ENCODE measurements around the gene LHFPL3. TPM values are rescaled to one million over a fixed set of nuclear protein-coding genes. Genes with fewer than 3 reads are reported as not detected.
A peak's percentile ranks its signal among the peaks of the same experiment; 100 is the strongest.

LHFPL3 gene
- total and polyA plus RNA-seq, 5 experiments from 2014 or later: not detected

GRCh38 chr7:104643587-104644217, 315.3 kb downstream of the LHFPL3 start:
- no peak for DNase-seq
- no peaks in the 10 kb centered on the region for H3K9me3 Mint-ChIP-seq
- H3K27me3 Mint-ChIP-seq: peaks cover 18 to 51% (median 21%) of the 10 kb centered on the region in 5 donors
- no peak overlapping the region for H3K27ac Mint-ChIP-seq
- H3K4me3 Mint-ChIP-seq: no peak overlapping the region
- no peaks in the 10 kb centered on the region for H3K4me1 Mint-ChIP-seq
- POLR2A ChIA-PET: no interaction called here
- H3K36me3 Mint-ChIP-seq: peaks cover 0 to 2% (median 0%) of the 10 kb centered on the region in 3 donors
- ATAC-seq: no peak

DNA sequence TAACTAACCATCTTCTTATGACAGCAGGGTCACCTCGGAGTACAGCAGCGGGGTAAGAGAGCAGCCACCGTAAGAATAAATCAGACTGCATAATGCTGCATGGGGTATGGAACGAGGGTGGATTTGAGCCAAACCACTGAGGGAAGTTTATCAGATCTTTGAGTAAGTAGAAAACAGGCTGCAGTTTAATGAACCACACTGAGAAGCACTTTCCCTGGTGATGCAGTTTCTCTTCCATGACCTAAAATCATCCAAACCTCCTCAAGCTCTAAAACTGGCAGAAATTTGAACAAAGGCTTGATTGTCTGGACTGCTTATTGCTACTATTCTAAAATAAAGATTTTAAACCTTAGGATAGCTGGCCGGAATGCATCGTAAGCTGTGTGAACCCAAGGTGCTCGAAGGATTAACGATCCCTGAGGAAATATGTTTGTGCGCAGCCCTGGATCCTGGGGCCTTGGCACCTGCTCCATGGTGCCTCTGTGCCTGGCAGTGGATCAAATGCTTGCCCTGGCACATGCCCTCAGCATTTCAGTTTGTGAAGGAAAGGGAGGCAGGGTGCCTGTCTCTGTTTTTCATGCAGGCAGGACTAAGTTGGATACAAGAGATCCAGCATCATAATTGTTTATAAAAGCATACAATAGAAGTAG, 322.7 kb downstream of the LHFPL3 start:
- no peak for DNase-seq
- no peaks in the 10 kb centered on the region for H3K9me3 Mint-ChIP-seq
- no peak for ATAC-seq
- peaks cover 2 to 34% (median 11%) of the 10 kb centered on the region in 5 donors for H3K27me3 Mint-ChIP-seq
- POLR2A ChIA-PET: no interaction called here
- H3K36me3 Mint-ChIP-seq: no peaks in the 10 kb centered on the region
- H3K27ac Mint-ChIP-seq: peak overlapping the region in 1 of 10 donors; percentile 29
- H3K4me1 Mint-ChIP-seq: peaks cover 0 to 4% (median 0%) of the 10 kb centered on the region in 4 donors
- no peak overlapping the region for H3K4me3 Mint-ChIP-seq

- Mint-ChIP-seq H3K27me3 (peaks cover 0 to 25% (median 5%) of the 10 kb centered on the region in 5 donors), H3K36me3 (no peaks in the 10 kb centered on the region), H3K4me1 (peaks cover 0 to 4% (median 0%) of the 10 kb centered on the region in 4 donors), H3K27ac (peak overlapping the region in 1 of 10 donors; percentile 65), H3K4me3 (no peak overlapping the region), H3K9me3 (no peaks in the 10 kb centered on the region)
- DNase-seq (no peak), ATAC-seq (no peak)
- POLR2A ChIA-PET: interaction anchor here (0.5 kb wide), 1 partner anchor 984 kb away, joined by 3 read pairs; no protein-coding TSS in a partner anchor
Observed at GRCh38 chr7:104652434-104652833, 324.0 kb downstream of the LHFPL3 start.

- H3K4me1 Mint-ChIP-seq: peaks cover 0 to 4% (median 0%) of the 10 kb centered on the region in 4 donors
- H3K27ac Mint-ChIP-seq: no peak overlapping the region
- peaks cover 3 to 23% (median 5%) of the 10 kb centered on the region in 5 donors for H3K27me3 Mint-ChIP-seq
- DNase-seq: no peak
- POLR2A ChIA-PET: interaction anchor here (0.5 kb wide), 1 partner anchor 984 kb away, joined by 3 read pairs; no protein-coding TSS in a partner anchor
- H3K9me3 Mint-ChIP-seq: no peaks in the 10 kb centered on the region
- no peak overlapping the region for H3K4me3 Mint-ChIP-seq
- ATAC-seq: no peak
- H3K36me3 Mint-ChIP-seq: no peaks in the 10 kb centered on the region
Observed at GRCh38 chr7:104652865-104653264, 324.5 kb downstream of the LHFPL3 start.

- Mint-ChIP-seq H3K36me3 (no peaks in the 10 kb centered on the region), H3K4me1 (peaks cover 0 to 4% (median 0%) of the 10 kb centered on the region in 4 donors), H3K4me3 (no peak overlapping the region), H3K27ac (no peak overlapping the region), H3K9me3 (no peaks in the 10 kb centered on the region), H3K27me3 (peaks cover 2 to 15% (median 3%) of the 10 kb centered on the region in 5 donors)
- DNase-seq: no peak
- no peak for ATAC-seq
- POLR2A ChIA-PET: no interaction called here
Observed at GRCh38 chr7:104653825-104654401, 325.5 kb downstream of the LHFPL3 start.

GRCh38 chr7:104655592-104655991, 327.2 kb downstream of the LHFPL3 start:
- Mint-ChIP-seq H3K9me3 (no peaks in the 10 kb centered on the region), H3K27me3 (peaks cover 0 to 8% (median 3%) of the 10 kb centered on the region in 5 donors), H3K4me3 (no peak overlapping the region), H3K36me3 (no peaks in the 10 kb centered on the region), H3K27ac (no peak overlapping the region), H3K4me1 (peaks cover 0 to 4% (median 0%) of the 10 kb centered on the region in 4 donors)
- DNase-seq: no peak
- ATAC-seq: no peak
- POLR2A ChIA-PET: no interaction called here

GRCh38 chr7:104656467-104656866, 328.1 kb downstream of the LHFPL3 start:
- Mint-ChIP-seq H3K9me3 (no peaks in the 10 kb centered on the region), H3K4me1 (peaks cover 0 to 2% (median 0%) of the 10 kb centered on the region in 4 donors), H3K27ac (no peak overlapping the region), H3K27me3 (peaks cover 0 to 8% (median 3%) of the 10 kb centered on the region in 5 donors), H3K36me3 (no peaks in the 10 kb centered on the region), H3K4me3 (no peak overlapping the region)
- no peak for ATAC-seq
- POLR2A ChIA-PET: no interaction called here
- no peak for DNase-seq

DNA sequence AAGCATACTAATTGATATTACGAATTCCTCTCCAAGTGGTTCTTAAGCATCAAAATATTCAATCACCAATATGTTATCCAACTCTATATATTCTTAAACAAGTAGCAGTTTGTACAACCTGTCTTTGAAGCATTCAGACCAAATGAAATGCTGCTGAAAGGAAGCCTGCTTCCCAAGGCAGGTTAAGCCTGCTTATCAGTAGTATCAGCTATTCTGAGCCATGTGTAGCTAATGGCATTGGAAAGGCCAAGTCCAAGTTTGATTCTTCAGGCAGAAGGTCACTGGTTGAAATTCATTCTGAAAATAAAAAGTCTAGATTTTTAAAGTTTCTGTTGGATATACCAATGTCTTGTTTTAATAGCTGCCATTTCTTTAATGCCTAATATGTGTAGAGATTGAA, 328.7 kb downstream of the LHFPL3 start:
- Mint-ChIP-seq H3K9me3 (no peaks in the 10 kb centered on the region), H3K27me3 (peaks cover 0 to 5% (median 3%) of the 10 kb centered on the region in 5 donors), H3K4me1 (peaks cover 0 to 2% (median 0%) of the 10 kb centered on the region in 4 donors), H3K36me3 (no peaks in the 10 kb centered on the region), H3K27ac (no peak overlapping the region), H3K4me3 (no peak overlapping the region)
- POLR2A ChIA-PET: no interaction called here
- ATAC-seq (no peak), DNase-seq (no peak)

GRCh38 chr7:104661575-104661974, 333.2 kb downstream of the LHFPL3 start:
- ATAC-seq (no peak), DNase-seq (no peak)
- Mint-ChIP-seq H3K9me3 (no peaks in the 10 kb centered on the region), H3K36me3 (no peaks in the 10 kb centered on the region), H3K27me3 (peaks cover 0 to 7% (median 3%) of the 10 kb centered on the region in 5 donors), H3K4me3 (no peak overlapping the region), H3K27ac (no peak overlapping the region), H3K4me1 (no peaks in the 10 kb centered on the region)
- POLR2A ChIA-PET: no interaction called here

- no peaks in the 10 kb centered on the region for H3K36me3 Mint-ChIP-seq
- ATAC-seq (no peak), DNase-seq (no peak)
- no peak overlapping the region for H3K27ac Mint-ChIP-seq
- H3K9me3 Mint-ChIP-seq: peaks cover 0 to 9% (median 0%) of the 10 kb centered on the region in 9 donors
- POLR2A ChIA-PET: no interaction called here
- H3K4me3 Mint-ChIP-seq: no peak overlapping the region
- H3K4me1 Mint-ChIP-seq: no peaks in the 10 kb centered on the region
- peaks cover 0 to 20% (median 11%) of the 10 kb centered on the region in 5 donors for H3K27me3 Mint-ChIP-seq
Observed at GRCh38 chr7:104664648-104665047, 336.2 kb downstream of the LHFPL3 start.

- POLR2A ChIA-PET: no interaction called here
- H3K4me1 Mint-ChIP-seq: no peaks in the 10 kb centered on the region
- H3K27ac Mint-ChIP-seq: no peak overlapping the region
- H3K27me3 Mint-ChIP-seq: peaks cover 4 to 24% (median 12%) of the 10 kb centered on the region in 5 donors
- ATAC-seq (no peak), DNase-seq (no peak)
- H3K4me3 Mint-ChIP-seq: no peak overlapping the region
- no peaks in the 10 kb centered on the region for H3K36me3 Mint-ChIP-seq
- no peaks in the 10 kb centered on the region for H3K9me3 Mint-ChIP-seq
Observed at GRCh38 chr7:104677587-104677986, 349.2 kb downstream of the LHFPL3 start.

GRCh38 chr7:104679085-104679484, 350.7 kb downstream of the LHFPL3 start:
- no peak for DNase-seq
- no peaks in the 10 kb centered on the region for H3K9me3 Mint-ChIP-seq
- H3K4me1 Mint-ChIP-seq: no peaks in the 10 kb centered on the region
- no peaks in the 10 kb centered on the region for H3K36me3 Mint-ChIP-seq
- no peak for ATAC-seq
- H3K4me3 Mint-ChIP-seq: no peak overlapping the region
- POLR2A ChIA-PET: no interaction called here
- peaks cover 0 to 14% (median 9%) of the 10 kb centered on the region in 5 donors for H3K27me3 Mint-ChIP-seq
- H3K27ac Mint-ChIP-seq: no peak overlapping the region

GRCh38 chr7:104686286-104686685, 357.9 kb downstream of the LHFPL3 start:
- Mint-ChIP-seq H3K4me1 (no peaks in the 10 kb centered on the region), H3K27me3 (peaks cover 9 to 13% (median 11%) of the 10 kb centered on the region in 5 donors), H3K4me3 (no peak overlapping the region), H3K27ac (no peak overlapping the region), H3K36me3 (peaks cover 0 to 2% (median 0%) of the 10 kb centered on the region in 3 donors), H3K9me3 (peaks cover 0 to 3% (median 0%) of the 10 kb centered on the region in 9 donors)
- POLR2A ChIA-PET: no interaction called here
- ATAC-seq (no peak), DNase-seq (no peak)

Measured in naive thymus-derived CD8-positive, alpha-beta T cell (primary cell).